Parathyroid adenoma (tissue), 2 donors: ENCODE data around the gene PDE4D.

ENCODE experiments used
- H2AFZ ChIP-seq: fragments of 300-600 bp; sonication (generic); one replicate; pipeline ENCODE4 v1.7.0; 2017; ENCODE audit warnings: antibody characterized with exemption, mild to moderate bottlenecking
- H3K27ac ChIP-seq: fragments of 300-600 bp; sonication (generic); one replicate; pipeline ENCODE4 v1.7.0; 2017
- H3K27me3 ChIP-seq: fragments of 300-600 bp; sonication (generic); one replicate; pipeline ENCODE4 v1.7.0; 2017; ENCODE audit warnings: low read length; ENCODE audit not compliant: control insufficient read depth, insufficient read depth
- H3K36me3 ChIP-seq: fragments of 300-600 bp; sonication (generic); one replicate; pipeline ENCODE4 v1.7.0; 2017; ENCODE audit warnings: low read length; ENCODE audit not compliant: control insufficient read depth, insufficient read depth
- H3K4me1 ChIP-seq: fragments of 300-600 bp; sonication (generic); one replicate; pipeline ENCODE4 v1.7.0; 2017; ENCODE audit warnings: control low read depth
- H3K4me2 ChIP-seq: fragments of 300-600 bp; sonication (generic); one replicate; pipeline ENCODE4 v1.7.0; 2017; ENCODE audit warnings: low read length
- H3K4me3 ChIP-seq: fragments of 300-600 bp; sonication (generic); one replicate; pipeline ENCODE4 v1.7.0; 2017; ENCODE audit warnings: low read depth, low read length
- H3K79me2 ChIP-seq: fragments of 300-600 bp; sonication (generic); one replicate; pipeline ENCODE4 v1.7.0; 2017; ENCODE audit warnings: control low read depth
- H3K9ac ChIP-seq: fragments of 300-600 bp; sonication (generic); one replicate; pipeline ENCODE4 v1.7.0; 2017; ENCODE audit warnings: mild to moderate bottlenecking
- H3K9me3 ChIP-seq: fragments of 300-600 bp; sonication (generic); one replicate; pipeline ENCODE4 v1.7.0; 2017; ENCODE audit warnings: low read length; ENCODE audit not compliant: control insufficient read depth
- CTCF ChIP-seq: fragments of 300-600 bp; sonication (generic); IDR thresholded peaks from one replicate; pipeline ENCODE4 v1.7.0; 2017; ENCODE audit warnings: antibody characterized with exemption, mild to moderate bottlenecking
- donor health status: primary hyperparathyroidism.

The PDE4D gene

DNA sequence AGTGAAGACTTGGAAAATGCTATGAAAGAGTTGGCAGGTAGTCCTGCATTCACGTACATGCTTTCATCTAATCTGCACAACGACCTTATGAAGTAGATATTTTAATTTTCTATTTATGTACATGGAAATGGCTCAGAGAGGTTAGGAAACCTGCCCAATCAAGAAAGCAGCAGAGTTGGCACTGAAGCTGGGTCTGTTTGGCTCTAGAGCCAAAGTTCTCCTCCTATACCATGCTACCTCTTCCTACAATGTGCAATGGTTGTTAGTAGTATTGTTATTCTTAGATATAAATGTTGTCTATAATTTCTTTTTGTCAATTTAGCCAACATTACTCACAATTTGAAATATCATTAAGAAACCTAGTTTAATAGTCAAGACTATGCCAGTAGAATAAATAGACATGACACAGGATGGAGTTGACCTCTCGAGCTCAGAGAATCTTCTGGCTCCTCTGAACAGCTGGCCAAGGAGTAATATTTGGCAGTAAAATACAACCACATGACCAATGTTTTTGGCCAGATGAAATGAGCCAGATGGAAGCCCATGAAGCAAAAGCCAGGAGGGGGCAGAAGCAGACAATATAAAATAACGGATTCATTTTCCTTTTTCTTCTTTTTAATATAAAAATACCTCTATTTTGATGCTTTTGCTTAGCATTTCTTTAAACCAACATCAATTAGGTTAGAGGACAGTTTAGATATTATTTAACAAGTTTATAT is 542.3 kb downstream of the PDE4D start:
- Histone ChIP-seq H3K27me3 (no peaks in the 10 kb centered on the region), H3K4me3 (no peak overlapping the region), H3K27ac (no peak overlapping the region), H3K9ac (no peak overlapping the region), H2AFZ (no peak overlapping the region), H3K79me2 (no peaks in the 10 kb centered on the region), H3K4me1 (no peaks in the 10 kb centered on the region), H3K4me2 (no peak overlapping the region), H3K36me3 (no peaks in the 10 kb centered on the region), H3K9me3 (no peaks in the 10 kb centered on the region)
- peak; percentile 7 for TF ChIP-seq CTCF

GRCh38 chr5:59348189-59348588 is 545.3 kb downstream of the PDE4D start:
- Histone ChIP-seq H3K4me1 (no peaks in the 10 kb centered on the region), H3K4me2 (no peak overlapping the region), H3K79me2 (no peaks in the 10 kb centered on the region), H3K27ac (no peak overlapping the region), H3K4me3 (no peak overlapping the region), H3K27me3 (no peaks in the 10 kb centered on the region), H3K9me3 (no peaks in the 10 kb centered on the region), H3K9ac (no peak overlapping the region), H3K36me3 (no peaks in the 10 kb centered on the region), H2AFZ (no peak overlapping the region)
- no peak for TF ChIP-seq CTCF

DNA sequence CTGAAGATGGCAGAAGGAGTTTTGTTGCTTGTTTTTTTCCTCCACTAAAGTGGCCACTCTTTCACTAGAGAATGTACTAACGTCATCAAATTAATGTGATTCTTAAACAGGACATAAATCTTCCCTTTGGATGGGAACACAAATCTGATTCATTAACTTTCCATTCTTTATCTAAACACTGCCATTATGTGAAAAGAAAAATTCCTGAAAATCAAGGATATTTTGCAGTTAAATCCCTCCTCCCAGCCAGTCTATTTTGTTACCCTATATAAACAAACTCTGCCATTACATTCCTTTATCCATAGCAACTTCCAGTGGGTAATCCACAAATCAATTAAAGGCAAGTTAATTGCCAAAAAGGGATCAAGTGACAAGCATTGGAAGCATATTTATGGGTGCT is 546.5 kb downstream of the PDE4D start:
- Histone ChIP-seq H3K9ac (no peak overlapping the region), H3K4me1 (no peaks in the 10 kb centered on the region), H3K9me3 (no peaks in the 10 kb centered on the region), H2AFZ (no peak overlapping the region), H3K36me3 (no peaks in the 10 kb centered on the region), H3K4me2 (no peak overlapping the region), H3K27me3 (no peaks in the 10 kb centered on the region), H3K4me3 (no peak overlapping the region), H3K27ac (no peak overlapping the region), H3K79me2 (no peaks in the 10 kb centered on the region)
- no peak for TF ChIP-seq CTCF

DNA sequence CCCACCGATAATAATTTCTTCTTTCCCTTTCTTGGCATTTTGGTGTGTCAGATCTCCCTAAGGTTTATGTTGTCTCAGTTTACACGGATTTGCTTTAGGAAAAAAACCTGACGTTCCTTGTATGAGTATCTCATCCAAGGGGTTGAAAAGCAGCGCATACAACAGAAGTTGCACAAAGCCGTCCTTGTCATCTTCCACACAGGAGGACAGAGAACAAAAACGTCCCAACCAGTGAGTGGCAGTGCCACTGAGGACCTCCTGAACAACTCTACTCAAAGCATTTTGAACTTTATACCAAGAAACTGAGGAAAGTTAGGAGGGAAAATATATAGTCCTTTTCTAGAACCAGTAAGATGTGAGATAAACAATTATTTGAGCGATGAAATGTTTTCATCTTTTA is 547.0 kb downstream of the PDE4D start:
- no peak for TF ChIP-seq CTCF
- H3K4me2 ChIP-seq, result no peak overlapping the region
- no peaks in the 10 kb centered on the region for H3K9me3 ChIP-seq
- no peaks in the 10 kb centered on the region for H3K27me3 ChIP-seq
- no peaks in the 10 kb centered on the region for H3K4me1 ChIP-seq
- no peak overlapping the region for H3K4me3 ChIP-seq
- H3K79me2 ChIP-seq, result no peaks in the 10 kb centered on the region
- no peaks in the 10 kb centered on the region for H3K36me3 ChIP-seq
- no peak overlapping the region for H2AFZ ChIP-seq
- no peak overlapping the region for H3K27ac ChIP-seq
- H3K9ac ChIP-seq, result no peak overlapping the region

- H2AFZ ChIP-seq, result no peak overlapping the region
- no peak overlapping the region for H3K27ac ChIP-seq
- H3K36me3 ChIP-seq, result no peaks in the 10 kb centered on the region
- no peak for TF ChIP-seq CTCF
- no peak overlapping the region for H3K4me2 ChIP-seq
- H3K79me2 ChIP-seq, result no peaks in the 10 kb centered on the region
- H3K9ac ChIP-seq, result no peak overlapping the region
- no peaks in the 10 kb centered on the region for H3K27me3 ChIP-seq
- no peaks in the 10 kb centered on the region for H3K4me1 ChIP-seq
- H3K9me3 ChIP-seq, result no peaks in the 10 kb centered on the region
- no peak overlapping the region for H3K4me3 ChIP-seq
Measured at GRCh38 chr5:59342181-59342580, 551.3 kb downstream of the PDE4D start.
